Activated naive CD8-positive, alpha-beta T cell treated with anti-CD3 and anti-CD28 coated beads, Interleukin-2, amount 10 ng/mL, durations not matched to agents 7 days and 5 days (primary cell): ENCODE measurements around the gene SETBP1. TPM values are rescaled to one million over a fixed set of nuclear protein-coding genes. Genes with fewer than 3 reads are reported as not detected.

ENCODE experiments used
- ATAC-seq: fragments of 150-1000 bp; cut with Tn5 transposase; one replicate; pipeline ENCODE4 v1.10.0; 2021; ENCODE audit warnings: low read depth, moderate library complexity
- POLR2A ChIA-PET: fragments of 350-600 bp; sonication (Branson Sonifier 250); formaldehyde crosslinking; loops from one replicate; lab custom pipeline; 2021; ENCODE audit warnings: antibody characterized with exemption; lab: Charles Lee
- DNase-seq: peaks from one replicate; pipeline ENCODE4 v3.0.0; 2021
- H3K27ac Mint-ChIP-seq: one replicate; pipeline ENCODE4 v1.8.0; 2022; ENCODE audit warnings: mild to moderate bottlenecking, mixed read lengths
- H3K27me3 Mint-ChIP-seq: one replicate; pipeline ENCODE4 v1.8.0; 2022; ENCODE audit warnings: mild to moderate bottlenecking, moderate library complexity, mixed read lengths
- H3K36me3 Mint-ChIP-seq: one replicate; pipeline ENCODE4 v1.8.0; 2021; ENCODE audit warnings: mild to moderate bottlenecking, mixed read lengths
- H3K4me1 Mint-ChIP-seq: one replicate; pipeline ENCODE4 v1.8.0; 2021; ENCODE audit warnings: mixed read lengths
- H3K4me3 Mint-ChIP-seq: one replicate; pipeline ENCODE4 v1.8.0; 2022; ENCODE audit warnings: mild to moderate bottlenecking, moderate library complexity, mixed read lengths
- H3K9me3 Mint-ChIP-seq: one replicate; pipeline ENCODE4 v1.8.0; 2021; ENCODE audit warnings: mixed read lengths
- total RNA-seq, 2 experiments: library from RNA; stranded (reverse); gene quantifications; one replicate each; pipeline ENCODE4 v1.2.3, GENCODE V29; 2021

SETBP1 gene
- total RNA-seq, 2 experiments from 2014 or later: 1.8 to 1.9 TPM

DNA sequence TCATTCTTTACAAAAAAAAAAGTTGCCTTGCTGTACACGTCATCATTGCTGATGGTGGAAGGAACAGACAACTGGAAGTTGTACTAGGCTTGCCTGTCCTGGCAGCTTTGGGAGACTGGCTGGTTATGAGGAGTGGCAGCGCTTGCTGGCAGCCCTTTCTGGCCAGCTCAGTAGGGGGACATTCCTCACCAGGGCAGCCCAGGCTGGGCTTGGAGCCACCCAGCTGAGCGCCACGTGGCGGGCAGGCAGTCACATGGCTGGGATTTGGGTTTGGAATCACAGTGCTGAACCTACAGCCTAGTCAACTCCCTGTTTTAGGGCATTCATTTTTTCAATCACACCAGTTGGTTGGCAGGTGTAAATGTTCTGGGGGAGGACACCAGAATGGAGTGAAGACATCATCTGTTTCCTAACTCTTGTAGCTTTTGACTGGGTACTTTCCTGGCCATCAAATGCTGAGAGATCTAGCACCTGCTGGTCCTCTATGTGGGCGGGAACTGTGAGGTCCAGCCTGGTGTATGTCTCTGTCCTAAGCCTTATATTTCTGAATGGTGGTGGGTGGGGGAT is 139.3 kb downstream of the SETBP1 start:
- Mint-ChIP-seq H3K27ac (no peak overlapping the region), H3K36me3 (no peaks in the 10 kb centered on the region), H3K27me3 (peaks cover 35% of the 10 kb centered on the region), H3K4me3 (no peak overlapping the region), H3K9me3 (peaks cover 4% of the 10 kb centered on the region), H3K4me1 (peaks cover 4% of the 10 kb centered on the region)
- POLR2A ChIA-PET: no interaction called here
- DNase-seq (no peak), ATAC-seq (no peak)

DNA sequence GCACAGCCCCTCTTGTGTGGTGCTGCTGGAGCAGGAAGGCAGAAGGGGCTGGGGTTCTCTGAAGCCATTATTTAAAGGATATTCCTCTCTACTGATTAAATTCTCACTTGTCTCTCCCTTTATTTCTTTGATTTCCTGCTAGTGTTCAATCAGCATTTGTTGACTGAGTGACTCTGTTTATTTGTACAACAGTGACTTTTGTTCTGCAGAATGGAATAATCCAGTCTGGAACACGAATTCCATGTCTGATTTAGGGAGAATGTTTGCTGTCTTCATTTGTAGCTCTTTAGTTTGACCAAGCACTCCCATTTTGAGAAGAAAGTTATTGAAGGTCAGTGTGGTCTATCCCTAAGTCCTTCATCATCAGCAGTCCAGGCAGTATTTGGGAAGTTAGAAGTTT is 141.2 kb downstream of the SETBP1 start:
- POLR2A ChIA-PET: no interaction called here
- ATAC-seq: no peak
- peaks cover 4% of the 10 kb centered on the region for H3K4me1 Mint-ChIP-seq
- no peak overlapping the region for H3K27ac Mint-ChIP-seq
- peaks cover 35% of the 10 kb centered on the region for H3K27me3 Mint-ChIP-seq
- no peak for DNase-seq
- H3K4me3 Mint-ChIP-seq: no peak overlapping the region
- H3K36me3 Mint-ChIP-seq: no peaks in the 10 kb centered on the region
- H3K9me3 Mint-ChIP-seq: peaks cover 4% of the 10 kb centered on the region

DNA sequence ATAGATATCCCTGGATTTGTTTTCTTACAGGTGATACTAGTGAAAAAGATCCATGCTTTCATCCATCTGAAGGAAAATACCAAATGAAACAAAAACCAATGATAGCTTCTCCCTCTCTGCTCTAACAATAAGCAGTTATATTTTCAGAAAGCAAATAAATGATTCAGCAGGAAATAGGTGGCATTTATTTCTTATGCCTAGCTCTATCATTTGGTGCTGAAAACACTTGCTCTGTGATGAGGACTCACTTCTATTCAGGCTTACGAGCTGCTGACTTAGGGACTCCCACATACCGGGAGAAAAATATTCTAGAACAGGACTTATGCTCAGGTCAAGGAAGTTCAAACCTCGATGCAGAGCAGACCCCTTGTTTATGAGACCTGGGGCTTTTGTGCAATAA is 142.6 kb downstream of the SETBP1 start:
- Mint-ChIP-seq H3K36me3 (no peaks in the 10 kb centered on the region), H3K4me3 (no peak overlapping the region), H3K27me3 (peaks cover 35% of the 10 kb centered on the region), H3K27ac (no peak overlapping the region), H3K9me3 (peaks cover 4% of the 10 kb centered on the region), H3K4me1 (peaks cover 4% of the 10 kb centered on the region)
- DNase-seq (no peak), ATAC-seq (no peak)
- POLR2A ChIA-PET: no interaction called here

DNA sequence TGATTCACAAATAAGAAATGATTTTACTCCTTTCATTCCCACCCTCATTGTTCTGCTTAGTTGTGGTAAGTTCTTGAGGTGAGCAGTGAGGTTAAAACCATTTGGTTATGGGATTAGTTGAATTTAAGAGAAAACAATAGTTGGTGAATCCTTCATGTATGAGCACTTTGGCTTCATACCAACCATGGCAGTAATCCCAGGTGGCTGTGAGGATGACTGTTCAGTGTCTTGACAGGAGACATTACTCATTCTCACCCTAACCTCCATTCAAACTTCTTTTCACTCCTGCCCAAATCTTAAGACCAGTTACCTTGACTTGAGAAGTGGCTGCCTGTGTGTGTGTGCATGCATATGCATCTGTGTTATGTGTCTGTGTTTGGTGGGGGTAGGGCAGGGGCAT is 143.1 kb downstream of the SETBP1 start:
- no peak overlapping the region for H3K4me3 Mint-ChIP-seq
- peaks cover 4% of the 10 kb centered on the region for H3K9me3 Mint-ChIP-seq
- POLR2A ChIA-PET: no interaction called here
- H3K36me3 Mint-ChIP-seq: no peaks in the 10 kb centered on the region
- H3K27me3 Mint-ChIP-seq: peaks cover 35% of the 10 kb centered on the region
- H3K27ac Mint-ChIP-seq: no peak overlapping the region
- DNase-seq (no peak), ATAC-seq (no peak)
- peaks cover 4% of the 10 kb centered on the region for H3K4me1 Mint-ChIP-seq

DNA sequence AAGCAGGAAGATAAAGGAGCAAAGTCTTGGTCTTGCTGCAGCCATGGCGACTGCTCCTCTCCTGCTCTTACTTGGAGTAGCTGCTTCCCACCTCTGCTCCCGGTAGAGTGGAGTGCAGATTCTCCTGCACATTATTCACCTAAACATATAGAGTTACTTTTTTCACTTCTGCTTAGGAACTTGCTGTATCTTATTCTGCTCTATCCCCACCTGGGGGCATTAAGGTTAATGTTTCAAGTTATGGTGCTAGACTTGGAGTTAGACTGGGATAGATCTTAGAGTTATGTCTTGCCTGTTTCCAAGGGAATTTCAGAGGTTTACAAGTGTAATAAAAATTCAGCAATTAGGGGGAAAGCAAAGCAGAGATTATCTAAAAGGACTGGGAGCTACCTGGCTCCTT is 144.2 kb downstream of the SETBP1 start:
- peaks cover 3% of the 10 kb centered on the region for H3K9me3 Mint-ChIP-seq
- no peak overlapping the region for H3K4me3 Mint-ChIP-seq
- H3K36me3 Mint-ChIP-seq: no peaks in the 10 kb centered on the region
- DNase-seq (no peak), ATAC-seq (no peak)
- peaks cover 4% of the 10 kb centered on the region for H3K4me1 Mint-ChIP-seq
- no peak overlapping the region for H3K27ac Mint-ChIP-seq
- peaks cover 33% of the 10 kb centered on the region for H3K27me3 Mint-ChIP-seq
- POLR2A ChIA-PET: no interaction called here

DNA sequence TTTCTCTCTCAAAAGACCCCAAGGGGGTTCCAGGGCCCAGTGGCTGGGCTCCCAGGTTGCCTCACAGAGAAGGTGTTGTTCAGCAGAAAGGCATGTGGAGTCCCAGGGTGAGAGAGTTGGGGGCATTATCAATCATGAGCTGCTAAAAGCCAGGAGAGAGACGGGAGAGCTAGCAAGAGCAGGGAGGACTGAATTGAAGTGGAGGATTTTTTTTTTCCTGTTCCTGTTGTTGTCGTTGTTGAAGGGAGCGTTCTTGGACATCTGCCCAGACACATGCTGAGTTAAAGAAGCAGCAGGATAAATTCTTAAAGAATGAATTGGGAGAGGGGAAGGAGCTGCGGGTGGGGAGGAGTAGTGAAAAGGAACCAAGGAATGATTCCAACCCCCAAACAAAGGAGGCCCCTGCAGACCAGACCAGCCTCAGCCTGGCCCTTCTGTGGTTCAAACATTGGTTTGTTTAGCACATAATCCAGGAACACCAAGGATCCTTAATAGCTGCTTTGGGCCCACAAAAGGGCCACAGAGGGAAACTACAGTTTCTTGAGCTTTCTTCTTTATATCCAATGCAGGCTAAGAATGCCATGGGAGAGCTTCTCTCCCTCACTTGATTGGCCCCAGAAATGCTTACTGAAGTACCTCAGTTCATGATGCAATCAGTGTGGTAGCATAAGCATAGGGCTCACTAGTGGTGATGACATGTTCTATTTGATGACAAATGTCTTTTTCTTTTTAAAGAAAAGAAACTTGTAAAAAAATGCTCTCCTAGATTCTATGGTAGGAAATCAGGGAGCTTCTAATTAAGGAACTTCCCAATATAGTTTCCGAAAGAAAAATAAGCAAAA is 146.0 kb downstream of the SETBP1 start:
- Mint-ChIP-seq H3K4me1 (peaks cover 6% of the 10 kb centered on the region), H3K27ac (no peak overlapping the region), H3K36me3 (no peaks in the 10 kb centered on the region), H3K27me3 (peaks cover 30% of the 10 kb centered on the region), H3K9me3 (peaks cover 1% of the 10 kb centered on the region), H3K4me3 (no peak overlapping the region)
- ATAC-seq (no peak), DNase-seq (no peak)
- POLR2A ChIA-PET: interaction anchor here (0.6 kb wide), 1 partner anchor 72 kb away, joined by 4 read pairs; no protein-coding TSS in a partner anchor

DNA sequence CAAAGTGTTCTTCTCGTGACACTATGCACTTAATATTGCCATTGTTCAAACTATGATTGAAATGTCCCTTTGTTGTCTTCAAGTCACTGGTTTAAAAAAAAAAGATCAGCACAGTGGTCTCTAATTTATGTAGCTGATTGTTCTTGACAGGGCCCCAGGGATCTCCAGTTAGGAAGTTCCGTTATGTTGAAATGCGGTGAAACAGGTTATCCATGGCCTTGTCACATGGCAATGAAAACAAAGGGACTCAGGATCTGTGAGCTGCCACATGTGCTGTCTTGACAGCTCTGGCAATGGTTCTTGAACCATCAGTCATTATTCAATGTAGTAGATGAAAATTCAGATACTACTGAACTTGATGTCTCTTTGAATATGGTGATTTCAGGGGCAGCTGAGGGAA is 147.4 kb downstream of the SETBP1 start:
- Mint-ChIP-seq H3K27ac (no peak overlapping the region), H3K4me1 (peaks cover 6% of the 10 kb centered on the region), H3K9me3 (no peaks in the 10 kb centered on the region), H3K27me3 (peaks cover 24% of the 10 kb centered on the region), H3K4me3 (no peak overlapping the region), H3K36me3 (no peaks in the 10 kb centered on the region)
- POLR2A ChIA-PET: no interaction called here
- no peak for ATAC-seq
- DNase-seq: no peak

DNA sequence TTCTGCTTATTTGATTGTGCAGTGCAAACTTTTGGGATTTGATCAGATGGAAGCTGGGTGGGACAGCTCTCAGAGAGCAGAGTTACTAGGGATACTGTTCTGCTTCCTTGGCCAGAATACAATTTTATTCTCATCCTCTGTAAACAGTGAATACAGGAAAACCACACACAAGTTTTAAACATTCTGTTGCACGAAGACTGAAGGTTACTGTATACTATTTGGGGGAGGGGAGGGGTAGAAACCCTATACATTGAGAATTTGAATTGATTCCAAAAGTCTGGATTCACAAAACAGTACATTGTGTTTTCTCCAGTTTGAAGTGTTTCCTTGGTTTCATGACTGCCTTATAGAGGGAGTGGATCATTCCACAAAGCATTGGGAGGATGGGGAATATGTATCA is 149.9 kb downstream of the SETBP1 start:
- Mint-ChIP-seq H3K27me3 (peaks cover 6% of the 10 kb centered on the region), H3K36me3 (no peaks in the 10 kb centered on the region), H3K9me3 (peaks cover 1% of the 10 kb centered on the region), H3K4me1 (peaks cover 2% of the 10 kb centered on the region), H3K4me3 (no peak overlapping the region), H3K27ac (no peak overlapping the region)
- ATAC-seq: no peak
- DNase-seq: no peak
- POLR2A ChIA-PET: no interaction called here

DNA sequence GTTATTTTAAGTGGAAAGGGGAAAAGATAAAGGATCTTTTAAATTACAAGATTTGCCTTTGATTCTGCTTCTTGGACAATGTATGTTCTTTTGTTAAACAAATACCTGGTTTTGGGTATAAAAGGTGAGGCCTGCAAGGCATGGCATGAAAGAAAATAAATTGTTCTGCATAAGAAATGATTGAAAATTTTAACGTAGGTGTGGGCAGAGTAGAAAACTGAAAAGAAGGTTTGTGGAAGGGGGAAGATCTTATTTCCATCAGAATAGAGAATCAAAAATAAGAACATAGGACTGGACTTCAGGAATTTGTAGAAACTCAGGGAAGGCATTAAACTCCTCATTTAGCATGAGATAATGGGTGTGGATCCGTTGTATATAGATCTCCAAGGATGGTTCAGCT is 153.1 kb downstream of the SETBP1 start:
- Mint-ChIP-seq H3K4me3 (no peak overlapping the region), H3K4me1 (peaks cover 5% of the 10 kb centered on the region), H3K27ac (no peak overlapping the region), H3K27me3 (no peaks in the 10 kb centered on the region), H3K9me3 (peaks cover 1% of the 10 kb centered on the region), H3K36me3 (no peaks in the 10 kb centered on the region)
- no peak for ATAC-seq
- DNase-seq: no peak
- POLR2A ChIA-PET: no interaction called here

DNA sequence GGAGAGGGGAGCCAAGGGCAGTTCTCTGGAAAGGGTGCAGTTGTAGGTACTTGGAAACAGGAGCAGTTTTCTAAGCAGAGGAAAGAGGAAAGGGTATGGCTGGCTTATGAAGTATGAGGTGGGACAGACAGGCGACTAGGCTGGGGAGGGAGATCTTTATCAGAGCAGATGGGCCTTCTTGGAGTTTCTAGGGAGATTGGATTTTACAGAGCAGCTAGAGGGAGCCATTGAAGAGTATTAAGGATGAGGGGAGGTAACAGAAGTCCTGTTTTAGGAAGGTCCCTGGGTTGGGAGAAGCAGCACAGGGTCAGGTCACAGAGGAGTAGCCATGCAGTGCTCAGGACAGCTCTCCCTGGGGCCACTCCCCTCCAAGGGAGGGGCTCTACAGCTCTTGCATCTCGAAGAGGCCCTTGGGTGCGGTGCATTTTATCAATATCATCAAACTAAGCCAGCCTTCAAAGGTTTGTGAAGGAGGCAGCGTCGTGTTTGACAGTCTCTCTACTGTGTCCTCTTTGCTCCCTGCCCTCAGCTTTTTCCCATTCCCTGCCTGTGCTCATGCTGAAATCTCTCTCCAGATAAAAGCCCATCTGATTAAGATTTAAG is 154.3 kb downstream of the SETBP1 start:
- Mint-ChIP-seq H3K36me3 (no peaks in the 10 kb centered on the region), H3K27me3 (no peaks in the 10 kb centered on the region), H3K4me1 (peaks cover 15% of the 10 kb centered on the region), H3K27ac (no peak overlapping the region), H3K4me3 (no peak overlapping the region), H3K9me3 (peaks cover 1% of the 10 kb centered on the region)
- no peak for ATAC-seq
- DNase-seq: no peak
- POLR2A ChIA-PET: no interaction called here

DNA sequence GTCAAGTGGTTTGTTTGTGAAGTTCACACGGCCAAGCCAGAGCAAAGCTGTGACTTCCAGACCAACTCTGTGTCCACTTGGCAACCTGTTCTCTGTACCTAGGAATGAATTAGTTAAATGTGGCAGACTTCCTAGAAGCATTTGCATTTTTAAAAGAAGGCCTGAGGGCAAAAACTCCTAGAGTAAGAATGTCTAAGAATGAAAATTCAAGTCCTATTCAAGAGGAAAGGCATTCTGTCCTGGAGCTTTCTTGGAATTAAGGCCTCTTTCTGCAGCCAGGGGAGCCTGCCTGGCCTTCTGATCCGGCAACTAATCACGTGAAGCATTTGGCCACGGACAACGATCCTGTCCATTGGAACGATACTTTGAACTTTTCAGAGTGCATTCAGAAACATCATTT is 155.0 kb downstream of the SETBP1 start:
- H3K27ac Mint-ChIP-seq: no peak overlapping the region
- no peaks in the 10 kb centered on the region for H3K36me3 Mint-ChIP-seq
- H3K4me3 Mint-ChIP-seq: no peak overlapping the region
- DNase-seq (no peak), ATAC-seq (no peak)
- H3K9me3 Mint-ChIP-seq: peaks cover 1% of the 10 kb centered on the region
- no peaks in the 10 kb centered on the region for H3K27me3 Mint-ChIP-seq
- peaks cover 13% of the 10 kb centered on the region for H3K4me1 Mint-ChIP-seq
- POLR2A ChIA-PET: no interaction called here

DNA sequence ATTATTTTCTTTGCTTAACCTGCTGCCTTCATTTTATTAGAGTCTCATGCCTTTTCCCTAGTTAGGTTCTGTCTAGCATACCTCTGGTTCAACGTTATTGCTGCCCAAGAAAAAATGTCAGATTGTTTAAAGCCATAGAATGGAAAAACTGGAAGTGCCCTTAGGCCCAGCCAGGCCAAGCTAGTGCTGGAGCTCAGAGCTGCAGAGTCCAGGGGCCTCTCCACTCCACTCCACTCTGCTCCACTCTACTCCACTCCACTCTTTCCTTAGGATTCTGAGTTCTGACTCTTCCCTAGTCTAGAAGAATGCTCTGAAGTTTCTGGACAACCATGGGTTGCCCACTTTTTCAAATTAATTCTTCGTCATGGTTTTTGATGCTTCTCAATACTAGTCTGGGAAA is 155.6 kb downstream of the SETBP1 start:
- Mint-ChIP-seq H3K9me3 (peaks cover 1% of the 10 kb centered on the region), H3K36me3 (no peaks in the 10 kb centered on the region), H3K4me3 (no peak overlapping the region), H3K27ac (no peak overlapping the region), H3K4me1 (peaks cover 13% of the 10 kb centered on the region), H3K27me3 (no peaks in the 10 kb centered on the region)
- POLR2A ChIA-PET: no interaction called here
- DNase-seq (no peak), ATAC-seq (no peak)

DNA sequence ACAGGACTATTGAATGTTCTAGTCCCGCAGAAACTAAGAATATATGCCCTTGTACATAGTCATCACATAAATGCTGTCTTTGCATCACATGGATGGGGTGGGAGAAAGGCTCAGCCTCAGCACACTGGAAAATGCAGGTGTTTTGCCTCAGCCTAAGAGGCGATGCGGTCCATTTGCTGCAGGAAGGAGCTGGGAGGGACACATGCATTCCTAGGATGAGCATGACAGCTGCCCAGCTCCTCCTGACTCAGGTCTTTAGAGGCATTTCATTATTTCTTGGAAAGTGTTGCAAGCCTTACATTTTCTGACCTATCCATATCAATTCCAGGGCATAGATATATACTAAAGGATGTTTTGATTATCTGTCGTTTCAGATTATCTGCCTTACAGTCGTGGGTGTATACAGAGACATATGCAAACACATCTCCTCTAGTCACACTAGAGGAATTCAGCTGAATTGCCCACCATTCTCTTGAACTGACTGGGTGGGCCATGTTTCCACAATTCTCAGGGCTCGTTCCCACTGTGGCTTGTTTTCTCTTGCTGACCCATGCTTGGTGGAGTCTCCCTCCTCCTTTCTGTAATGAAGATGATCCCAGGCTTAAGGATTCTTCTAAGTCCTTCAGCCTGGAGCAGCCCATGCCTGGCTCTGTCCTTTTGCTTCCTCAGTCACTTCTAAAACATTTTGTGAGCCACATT is 156.9 kb downstream of the SETBP1 start:
- DNase-seq: no peak
- H3K36me3 Mint-ChIP-seq: no peaks in the 10 kb centered on the region
- peaks cover 13% of the 10 kb centered on the region for H3K4me1 Mint-ChIP-seq
- no peak for ATAC-seq
- H3K27ac Mint-ChIP-seq: no peak overlapping the region
- H3K4me3 Mint-ChIP-seq: no peak overlapping the region
- H3K9me3 Mint-ChIP-seq: peaks cover 3% of the 10 kb centered on the region
- POLR2A ChIA-PET: no interaction called here
- peaks cover 4% of the 10 kb centered on the region for H3K27me3 Mint-ChIP-seq
